Suprapubic skin (tissue), 4 donors: ENCODE results near the gene CENPH. TPM values are rescaled to one million over a fixed set of nuclear protein-coding genes. Genes with fewer than 3 reads are reported as not detected.
"Not testable (repeated sequence)": the region's sequence is repeated elsewhere in the genome, so short reads cannot be mapped to it uniquely, and the experiment has no call there.

Source experiments
- DNase-seq, 2 donors: peaks; one replicate each; pipeline ENCODE4 v3.0.0-alpha.2; 2019; ENCODE audit warnings: low spot score in 2 of 2
- H3K27ac ChIP-seq: fragments of 200-600 bp; sonication (generic); one replicate; pipeline ENCODE4 v1.5.1; 2019
- H3K27me3 ChIP-seq: fragments of 200-600 bp; sonication (generic); one replicate; pipeline ENCODE4 v1.5.1; 2019
- H3K36me3 ChIP-seq: fragments of 200-600 bp; sonication (generic); one replicate; pipeline ENCODE4 v1.5.1; 2019
- H3K4me1 ChIP-seq: fragments of 200-600 bp; sonication (generic); one replicate; pipeline ENCODE4 v1.5.1; 2019
- H3K4me3 ChIP-seq: fragments of 200-600 bp; sonication (generic); one replicate; pipeline ENCODE4 v1.5.1; 2019; ENCODE audit warnings: mild to moderate bottlenecking
- H3K9me3 ChIP-seq: fragments of 200-600 bp; sonication (generic); one replicate; pipeline ENCODE4 v1.5.1; 2019
- CTCF ChIP-seq, 2 donors: fragments of 200-600 bp in 1 of 2; fragments of 450-650 bp in 1 of 2; sonication (generic) in 1 of 2; IDR thresholded peaks; one replicate each; pipeline ENCODE4 v1.5.1; 2016 to 2019; ENCODE audit warnings: antibody characterized with exemption in 2 of 2, mild to moderate bottlenecking in 1 of 2, moderate library complexity in 1 of 2
- EP300 ChIP-seq: sonication (generic); formaldehyde crosslinking; IDR thresholded peaks from one replicate; pipeline ENCODE4 v1.6.1; 2017; ENCODE audit warnings: antibody characterized with exemption
- POLR2A ChIP-seq, 2 donors: fragments of 450-650 bp; IDR thresholded peaks; one replicate each; pipeline ENCODE4 v1.6.1; 2017; ENCODE audit warnings: antibody characterized with exemption in 2 of 2, mild to moderate bottlenecking in 2 of 2, moderate library complexity in 2 of 2
- POLR2AphosphoS5 ChIP-seq, 3 donors: sonication (generic); formaldehyde crosslinking; IDR thresholded peaks; one replicate each; pipeline ENCODE4 v1.6.1; 2017; ENCODE audit warnings: antibody characterized with exemption in 3 of 3
- WGBS: methylation state at CpG from one replicate; pipeline ENCODE4 v1.1.5; 2018; 5-methylcytosine and 5-hydroxymethylcytosine counted together
- total RNA-seq, 4 donors: library from RNA; depleted of rRNA; stranded (reverse); fragments of >200 nt; gene quantifications; one replicate each; pipeline ENCODE4 v1.1.0, GENCODE V29; 2016

The CENPH gene
- total RNA-seq, 4 donors from 2014 or later: 5.4 to 8.5 (median 6.5) TPM

GRCh38 chr5:69167493-69167855 lies 21.9 kb upstream of the CENPH start:
- Histone ChIP-seq H3K4me1 (peaks cover 23% of the 10 kb centered on the region), H3K9me3 (no peaks in the 10 kb centered on the region), H3K36me3 (no peaks in the 10 kb centered on the region), H3K27ac (no peak overlapping the region), H3K4me3 (peak overlapping the region; percentile 57), H3K27me3 (no peaks in the 10 kb centered on the region)
- WGBS: 2% methylated on average over 11 of the region's 11 CpGs
- no peak for TF ChIP-seq EP300
- no peak for TF ChIP-seq POLR2A (IDR thresholded peaks at IDR 0.05)
- no peak for TF ChIP-seq CTCF (IDR thresholded peaks at IDR 0.05)
- no peak for DNase-seq

- no peaks in the 10 kb centered on the region for H3K27me3 ChIP-seq
- no peak for DNase-seq
- H3K4me3 ChIP-seq: peak overlapping the region; percentile 57
- TF ChIP-seq POLR2AphosphoS5 (IDR thresholded peaks at IDR 0.05) (no peak), EP300 (no peak), CTCF (IDR thresholded peaks at IDR 0.05) (no peak), POLR2A (IDR thresholded peaks at IDR 0.05) (no peak)
- H3K9me3 ChIP-seq: no peaks in the 10 kb centered on the region
- 43% methylated on average over 8 of the region's 8 CpGs for WGBS
- H3K36me3 ChIP-seq: no peaks in the 10 kb centered on the region
- H3K27ac ChIP-seq: no peak overlapping the region
- peaks cover 23% of the 10 kb centered on the region for H3K4me1 ChIP-seq
Observed at GRCh38 chr5:69167929-69168328, 21.5 kb upstream of the CENPH start.

- Histone ChIP-seq H3K4me1 (peaks cover 23% of the 10 kb centered on the region), H3K27ac (no peak overlapping the region), H3K9me3 (no peaks in the 10 kb centered on the region), H3K4me3 (no peak overlapping the region), H3K27me3 (no peaks in the 10 kb centered on the region), H3K36me3 (peaks cover 17% of the 10 kb centered on the region)
- no peak for DNase-seq
- 95% methylated on average over 1 of the region's 1 CpG for whole genome bisulfite sequencing
- TF ChIP-seq POLR2A (IDR thresholded peaks at IDR 0.05) (no peak), CTCF (IDR thresholded peaks at IDR 0.05) (no peak), POLR2AphosphoS5 (IDR thresholded peaks at IDR 0.05) (no peak), EP300 (no peak)
Observed at GRCh38 chr5:69170495-69170894, 18.9 kb upstream of the CENPH start.

GRCh38 chr5:69170969-69171368 lies 18.4 kb upstream of the CENPH start:
- DNase-seq: no peak
- H3K4me1 ChIP-seq: peaks cover 22% of the 10 kb centered on the region
- no peaks in the 10 kb centered on the region for H3K9me3 ChIP-seq
- H3K27me3 ChIP-seq: no peaks in the 10 kb centered on the region
- H3K27ac ChIP-seq: no peak overlapping the region
- WGBS: 95% methylated on average over 3 of the region's 3 CpGs
- no peak overlapping the region for H3K4me3 ChIP-seq
- TF ChIP-seq POLR2AphosphoS5 (IDR thresholded peaks at IDR 0.05) (no peak), EP300 (no peak)
- peaks cover 19% of the 10 kb centered on the region for H3K36me3 ChIP-seq

DNA sequence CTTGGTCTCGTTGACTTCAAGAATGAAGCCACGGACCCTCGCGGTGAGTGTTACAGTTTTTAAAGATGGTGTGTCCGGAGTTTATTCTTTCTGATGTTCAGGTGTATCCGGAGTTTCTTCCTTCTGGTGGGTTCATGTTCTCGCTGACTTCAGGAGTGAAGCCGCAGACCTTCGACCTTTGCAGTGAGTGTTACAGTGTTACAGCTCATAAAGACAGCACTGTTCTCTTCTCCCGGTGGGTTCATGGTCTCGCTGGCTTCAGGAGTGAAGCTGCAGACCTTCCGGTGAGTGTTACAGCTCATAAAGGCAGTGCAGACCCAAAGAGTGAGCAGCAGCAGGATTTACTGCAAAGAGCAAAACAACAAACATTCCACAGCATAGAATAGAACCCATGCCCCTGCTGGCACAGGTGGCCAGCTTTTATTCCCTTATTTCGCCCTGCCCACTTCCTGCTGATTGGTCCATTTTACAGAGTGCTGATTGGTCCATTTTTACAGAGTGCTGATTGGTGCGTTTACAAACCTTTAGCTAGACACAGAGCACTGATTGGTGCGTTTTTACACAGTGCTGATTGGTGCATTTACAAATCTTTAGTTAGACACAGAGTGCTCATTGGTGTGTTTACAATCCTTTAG lies 7.6 kb upstream of the CENPH start:
- DNase-seq, H3K27me3 ChIP-seq, H3K36me3 ChIP-seq, H3K4me3 ChIP-seq, H3K4me1 ChIP-seq, H3K9me3 ChIP-seq, H3K27ac ChIP-seq: not testable (repeated sequence)
- WGBS: 93% methylated on average over 15 of the region's 15 CpGs

GRCh38 chr5:69184621-69185020 lies 4.8 kb upstream of the CENPH start:
- no peak for DNase-seq
- H3K27ac ChIP-seq: no peak overlapping the region
- H3K36me3 ChIP-seq: no peaks in the 10 kb centered on the region
- H3K4me1 ChIP-seq: peaks cover 8% of the 10 kb centered on the region
- H3K9me3 ChIP-seq: no peaks in the 10 kb centered on the region
- WGBS: 85% methylated on average over 1 of the region's 1 CpG
- H3K27me3 ChIP-seq: no peaks in the 10 kb centered on the region
- no peak for TF ChIP-seq POLR2AphosphoS5 (IDR thresholded peaks at IDR 0.05)
- no peak for TF ChIP-seq EP300
- TF ChIP-seq POLR2A (IDR thresholded peaks at IDR 0.05): no peak
- no peak for TF ChIP-seq CTCF (IDR thresholded peaks at IDR 0.05)
- H3K4me3 ChIP-seq: no peak overlapping the region
